OCI-LY7 (cell line): Measurements from ENCODE around the gene BHLHE40. TPM values are rescaled to one million over a fixed set of nuclear protein-coding genes. Genes with fewer than 3 reads are reported as not detected.

Experiments
- BruUV-seq: library from RNA; stranded (reverse); fragments of 400-500 nt; replicated peaks from 2 replicates; lab custom pipeline; 2021; lab: Mats Ljungman, UMichigan
- CTCF ChIA-PET: fragments of 300-600 bp; sonication (Branson Sonifier 250); formaldehyde crosslinking; loops from one replicate; lab custom pipeline; 2022; ENCODE audit warnings: antibody characterized with exemption; ENCODE audit not compliant: unreplicated experiment; lab: Charles Lee
- POLR2A ChIA-PET: fragments of 300-600 bp; sonication (Branson Sonifier 250); formaldehyde crosslinking; loops from one replicate; lab custom pipeline; 2022; ENCODE audit warnings: antibody characterized with exemption; lab: Charles Lee
- DNase-seq: peaks from one replicate; pipeline ENCODE4 v3.0.0-alpha.2; 2015; ENCODE audit warnings: low spot score
- H2AFZ ChIP-seq: fragments of 200-600 bp; sonication (generic), shearing (Covaris generic); 2 replicates; pipeline ENCODE4 v1.6.1; 2014; ENCODE audit warnings: mild to moderate bottlenecking, antibody characterized with exemption, low read length, moderate library complexity
- H3K27ac ChIP-seq: fragments of 200-600 bp; sonication (generic); 2 replicates; pipeline ENCODE4 v1.5.1; 2014; ENCODE audit warnings: mixed run types, low read depth, mild to moderate bottlenecking, moderate library complexity, low read length, inconsistent platforms; ENCODE audit not compliant: poor library complexity, severe bottlenecking
- H3K36me3 ChIP-seq: fragments of 200-600 bp; sonication (generic); 2 replicates; pipeline ENCODE4 v1.6.1; 2014; ENCODE audit warnings: mild to moderate bottlenecking, antibody characterized with exemption, low read length, moderate library complexity, mixed read lengths; ENCODE audit not compliant: insufficient read depth
- H3K4me1 ChIP-seq: fragments of 200-600 bp; sonication (generic); 2 replicates; pipeline ENCODE4 v1.5.1; 2014; ENCODE audit warnings: mild to moderate bottlenecking, low read length; ENCODE audit not compliant: insufficient read depth, poor library complexity, severe bottlenecking
- H3K4me2 ChIP-seq: fragments of 200-600 bp; sonication (generic); 2 replicates; pipeline ENCODE4 v1.6.1; 2014; ENCODE audit warnings: mild to moderate bottlenecking, low read length
- H3K4me3 ChIP-seq: fragments of 200-600 bp; sonication (generic); 2 replicates; pipeline ENCODE4 v1.5.1; 2014; ENCODE audit warnings: mild to moderate bottlenecking, low read depth, low read length; ENCODE audit not compliant: poor library complexity, severe bottlenecking
- H3K79me2 ChIP-seq: fragments of 200-600 bp; sonication (generic); 2 replicates; pipeline ENCODE4 v1.6.1; 2016; ENCODE audit warnings: low read depth, mild to moderate bottlenecking, low read length, moderate library complexity, mixed read lengths; ENCODE audit not compliant: insufficient read depth
- H3K9me2 ChIP-seq: fragments of 200-600 bp; sonication (generic); 2 replicates; pipeline ENCODE4 v1.6.1; 2016; ENCODE audit warnings: mild to moderate bottlenecking, low read length, mixed read lengths; ENCODE audit not compliant: insufficient read depth
- H3K9me3 ChIP-seq: fragments of 200-600 bp; sonication (generic); 2 replicates; pipeline ENCODE4 v1.6.1; 2014; ENCODE audit warnings: mild to moderate bottlenecking, mixed run types, low read length, mixed read lengths
- H4K20me1 ChIP-seq: fragments of 200-600 bp; sonication (generic); 2 replicates; pipeline ENCODE4 v1.6.1; 2014; ENCODE audit warnings: mild to moderate bottlenecking, antibody characterized with exemption, low read length, moderate library complexity, mixed read lengths; ENCODE audit not compliant: insufficient read depth
- EZH2phosphoT487 ChIP-seq: fragments of 200-600 bp; sonication (generic); IDR thresholded peaks from 2 replicates; pipeline ENCODE4 v1.6.1; 2018; ENCODE audit warnings: low read depth, borderline replicate concordance, mild to moderate bottlenecking, mixed run types, antibody characterized with exemption, low read length, moderate library complexity, mixed read lengths
- intact Hi-C: fragments of 100-400 bp; cut with micrococcal nuclease; formaldehyde crosslinking; loops from one replicate; pipeline ENCODE4 v1.10.0; 2022; ENCODE audit not compliant: unreplicated experiment
- total RNA-seq, 2 experiments: library from RNA; depleted of rRNA in 1 of 2; stranded (reverse); fragments of >200 nt in 1 of 2; shearing (Covaris generic) in 1 of 2; gene quantifications; 2 replicates each; pipeline ENCODE4 v1.2.3, GENCODE V29; 2014 to 2022
- TF ChIP-seq, protein P1 (sequence below): fragments of 200-600 bp; sonication (generic); conservative IDR thresholded peaks from 2 replicates; pipeline ENCODE4 v1.5.1; 2014; ENCODE audit warnings: mild to moderate bottlenecking, antibody characterized with exemption, low read length, moderate library complexity, mixed read lengths

The BHLHE40 gene
- total RNA-seq, 2 experiments from 2014 or later, result 0.11 to 0.35 TPM

DNA sequence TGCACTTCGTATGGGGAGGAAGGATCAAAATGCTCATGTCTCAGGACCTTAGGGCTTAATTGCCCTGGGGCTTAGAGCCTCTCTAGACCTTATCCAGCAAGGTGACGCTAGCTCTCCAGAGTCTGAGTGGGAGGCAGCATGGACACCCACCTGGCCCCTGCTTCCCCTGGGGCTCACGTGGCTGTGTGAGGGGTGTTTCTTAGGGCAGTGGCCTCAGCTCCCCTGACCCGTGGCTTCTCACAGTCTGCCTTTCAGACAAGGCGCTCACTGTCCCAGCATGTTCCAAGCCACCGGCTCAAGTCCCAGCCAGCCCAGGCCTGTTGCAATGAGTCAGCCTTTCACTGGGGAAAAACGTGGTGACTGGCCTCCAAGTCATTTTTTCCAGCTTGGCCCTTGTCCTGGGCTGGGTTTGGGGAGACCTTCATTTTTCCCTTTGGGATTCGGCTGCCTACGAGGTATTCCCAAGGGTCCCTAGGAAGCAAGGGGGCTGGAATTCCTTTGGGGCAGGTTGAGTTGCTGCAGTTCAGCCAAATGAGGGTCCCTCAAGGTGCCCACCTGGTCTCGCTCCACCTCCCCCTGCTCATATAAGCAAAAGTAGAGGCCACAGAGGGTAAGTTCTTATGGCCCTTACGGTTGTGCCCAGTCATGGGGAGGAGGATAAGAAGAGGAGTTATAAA lies 15.7 kb downstream of the BHLHE40 start:
- Histone ChIP-seq H2AFZ (no peak overlapping the region), H3K4me1 (no peaks in the 10 kb centered on the region), H4K20me1 (no peaks in the 10 kb centered on the region), H3K36me3 (no peaks in the 10 kb centered on the region), H3K27ac (no peak overlapping the region), H3K4me2 (no peak overlapping the region), H3K4me3 (no peak overlapping the region), H3K79me2 (no peaks in the 10 kb centered on the region), H3K9me2 (no peaks in the 10 kb centered on the region), H3K9me3 (no peaks in the 10 kb centered on the region)
- intact Hi-C loops, result no loop called here
- POLR2A ChIA-PET, result interaction anchor here (0.9 to 1.9 kb wide), 2 partner anchors 10 to 13 kb away, joined by 3 to 7 read pairs; no protein-coding TSS in a partner anchor
- BruUV-seq, result no TSS peak
- DNase-seq, result no peak
- CTCF ChIA-PET, result no interaction called here
- no peak for TF ChIP-seq EZH2phosphoT487
- TF ChIP-seq, protein P1, sequence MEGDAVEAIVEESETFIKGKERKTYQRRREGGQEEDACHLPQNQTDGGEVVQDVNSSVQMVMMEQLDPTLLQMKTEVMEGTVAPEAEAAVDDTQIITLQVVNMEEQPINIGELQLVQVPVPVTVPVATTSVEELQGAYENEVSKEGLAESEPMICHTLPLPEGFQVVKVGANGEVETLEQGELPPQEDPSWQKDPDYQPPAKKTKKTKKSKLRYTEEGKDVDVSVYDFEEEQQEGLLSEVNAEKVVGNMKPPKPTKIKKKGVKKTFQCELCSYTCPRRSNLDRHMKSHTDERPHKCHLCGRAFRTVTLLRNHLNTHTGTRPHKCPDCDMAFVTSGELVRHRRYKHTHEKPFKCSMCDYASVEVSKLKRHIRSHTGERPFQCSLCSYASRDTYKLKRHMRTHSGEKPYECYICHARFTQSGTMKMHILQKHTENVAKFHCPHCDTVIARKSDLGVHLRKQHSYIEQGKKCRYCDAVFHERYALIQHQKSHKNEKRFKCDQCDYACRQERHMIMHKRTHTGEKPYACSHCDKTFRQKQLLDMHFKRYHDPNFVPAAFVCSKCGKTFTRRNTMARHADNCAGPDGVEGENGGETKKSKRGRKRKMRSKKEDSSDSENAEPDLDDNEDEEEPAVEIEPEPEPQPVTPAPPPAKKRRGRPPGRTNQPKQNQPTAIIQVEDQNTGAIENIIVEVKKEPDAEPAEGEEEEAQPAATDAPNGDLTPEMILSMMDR, result no peak

DNA sequence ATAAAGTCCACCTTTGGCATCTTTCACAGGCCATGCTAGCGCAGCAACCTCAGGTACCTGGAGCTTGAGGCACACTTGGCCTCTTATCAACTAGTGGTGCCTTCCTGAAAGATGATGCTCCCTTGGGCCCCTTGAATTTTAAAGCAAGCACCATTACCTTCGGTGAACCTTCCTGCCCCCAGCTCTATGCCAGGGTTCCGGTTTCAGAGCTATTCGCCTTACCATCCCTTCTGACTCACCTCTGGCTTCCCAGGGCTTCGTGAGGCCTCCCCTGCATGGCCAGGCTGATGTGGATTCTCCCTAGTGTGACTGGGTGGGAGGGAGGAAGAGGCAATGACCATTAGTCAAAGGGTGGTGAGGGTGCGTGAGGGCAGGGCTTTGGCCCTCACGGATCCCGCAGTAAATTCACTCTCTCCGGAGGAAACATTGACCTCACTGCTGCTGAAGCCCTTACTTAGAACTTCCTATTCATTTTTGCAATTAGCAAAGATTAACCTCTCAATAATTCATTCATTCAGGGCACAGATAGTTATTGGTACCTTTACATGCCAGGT lies 16.3 kb downstream of the BHLHE40 start:
- intact Hi-C loops, result no loop called here
- no peaks in the 10 kb centered on the region for H3K9me3 ChIP-seq
- no peak for DNase-seq
- no peaks in the 10 kb centered on the region for H3K36me3 ChIP-seq
- H3K4me1 ChIP-seq, result no peaks in the 10 kb centered on the region
- H3K4me3 ChIP-seq, result no peak overlapping the region
- no peaks in the 10 kb centered on the region for H4K20me1 ChIP-seq
- no peaks in the 10 kb centered on the region for H3K9me2 ChIP-seq
- ChIA-PET CTCF (no interaction called here), POLR2A (no interaction called here)
- H2AFZ ChIP-seq, result no peak overlapping the region
- H3K4me2 ChIP-seq, result no peak overlapping the region
- BruUV-seq, result no TSS peak
- H3K79me2 ChIP-seq, result no peaks in the 10 kb centered on the region
- no peak overlapping the region for H3K27ac ChIP-seq
- TF ChIP-seq EZH2phosphoT487, result no peak
- TF ChIP-seq, protein P1, result no peak

DNA sequence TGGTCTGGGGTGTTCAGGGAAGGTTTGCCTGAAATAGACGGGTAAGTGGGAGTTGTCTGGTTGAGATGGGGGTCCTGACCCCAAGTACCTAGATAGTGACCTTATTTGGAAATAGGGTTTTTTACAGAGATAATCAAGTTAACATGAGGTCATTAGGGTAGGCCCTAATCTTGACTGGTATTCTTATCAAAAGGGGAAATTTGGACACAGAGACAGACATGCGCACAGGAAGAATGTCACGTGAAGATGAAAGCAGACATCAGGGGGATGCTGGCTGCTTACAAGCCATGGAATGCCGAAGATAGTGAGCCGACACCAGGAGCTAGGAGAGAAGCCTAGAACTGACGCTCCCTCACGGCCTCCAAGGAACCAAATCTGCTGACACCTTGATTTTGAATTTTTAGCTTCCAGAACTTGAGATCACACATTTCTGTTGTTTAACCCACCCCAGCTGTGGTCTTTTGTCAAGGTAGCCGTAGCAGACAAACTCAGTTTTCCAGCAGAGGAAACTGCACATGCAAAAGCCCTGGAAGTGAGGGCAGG lies 17.1 kb downstream of the BHLHE40 start:
- no peak for TF ChIP-seq EZH2phosphoT487
- TF ChIP-seq, protein P1, result no peak
- Histone ChIP-seq H3K4me2 (no peak overlapping the region), H3K9me3 (no peaks in the 10 kb centered on the region), H3K9me2 (no peaks in the 10 kb centered on the region), H2AFZ (no peak overlapping the region), H3K4me1 (no peaks in the 10 kb centered on the region), H3K27ac (no peak overlapping the region), H3K79me2 (no peaks in the 10 kb centered on the region), H3K36me3 (no peaks in the 10 kb centered on the region), H4K20me1 (no peaks in the 10 kb centered on the region), H3K4me3 (no peak overlapping the region)
- DNase-seq, result no peak
- ChIA-PET POLR2A (no interaction called here), CTCF (interaction anchor here (1.0 kb wide), 1 partner anchor 10 kb away, joined by 4 read pairs; no protein-coding TSS in a partner anchor)
- BruUV-seq, result no TSS peak
- intact Hi-C loops, result no loop called here
